Breast epithelium (tissue), 4 donors: ENCODE measurements around the gene C14orf180. TPM values are rescaled to one million over a fixed set of nuclear protein-coding genes. Genes with fewer than 3 reads are reported as not detected.

ENCODE experiments used
- DNase-seq, 2 donors: peaks; one replicate each; pipeline ENCODE4 v3.0.0-alpha.2; 2019; ENCODE audit warnings: low spot score in 2 of 2
- H3K27ac ChIP-seq, 2 donors: fragments of 200-600 bp; sonication (generic) in 1 of 2; one replicate each; pipeline ENCODE4 v1.5.1; 2016 to 2019; ENCODE audit warnings: mild to moderate bottlenecking in 1 of 2
- H3K27me3 ChIP-seq, 2 donors: fragments of 200-600 bp; sonication (generic) in 1 of 2; one replicate each; pipeline versions ENCODE4 v1.5.1 to v1.6.0; 2017 to 2019; ENCODE audit warnings: control low read depth in 1 of 2, mild to moderate bottlenecking in 1 of 2
- H3K36me3 ChIP-seq: fragments of 200-600 bp; one replicate; pipeline ENCODE4 v1.5.1; 2019
- H3K4me1 ChIP-seq, 2 donors: fragments of 200-600 bp; sonication (generic); one replicate each; pipeline ENCODE4 v1.5.1; 2016 to 2019; ENCODE audit warnings: control low read depth in 1 of 2
- H3K4me3 ChIP-seq, 3 donors: fragments of 200-600 bp; sonication (generic); 1 replicate in 2 of 3; 2 replicates in 1 of 3; pipeline ENCODE4 v1.5.1; 2016 to 2019; ENCODE audit warnings: mild to moderate bottlenecking in 3 of 3, moderate library complexity in 2 of 3
- H3K9me3 ChIP-seq, 2 donors: fragments of 200-600 bp; sonication (generic) in 1 of 2; one replicate each; pipeline ENCODE4 v1.5.1; 2016 to 2019; ENCODE audit warnings: control low read depth in 1 of 2
- CTCF ChIP-seq, 3 donors: fragments of 450-650 bp; IDR thresholded peaks; one replicate each; pipeline ENCODE4 v1.5.1; 2016 to 2017; ENCODE audit warnings: antibody characterized with exemption in 3 of 3, mild to moderate bottlenecking in 3 of 3, moderate library complexity in 3 of 3
- POLR2A ChIP-seq: fragments of 450-650 bp; IDR thresholded peaks from one replicate; pipeline ENCODE4 v1.6.1; 2016; ENCODE audit warnings: antibody characterized with exemption, mild to moderate bottlenecking, moderate library complexity
- POLR2AphosphoS5 ChIP-seq, 3 donors: sonication (generic); formaldehyde crosslinking; IDR thresholded peaks; one replicate each; pipeline ENCODE4 v1.6.1; 2017; ENCODE audit warnings: antibody characterized with exemption in 3 of 3
- intact Hi-C: fragments of 100-400 bp; cut with DNase I; formaldehyde crosslinking; loops from one replicate; pipeline ENCODE4 v1.15.1; 2023; ENCODE audit warnings: low total_unique reads
- total RNA-seq, 3 donors: library from RNA; depleted of rRNA; stranded (reverse); fragments of >200 nt; gene quantifications; one replicate each; pipeline ENCODE4 v1.1.0, GENCODE V29; 2016

C14orf180 gene
- total RNA-seq, 3 donors from 2014 or later = 1.3 to 32.3 (median 4.2) TPM

GRCh38 chr14:104593710-104594136 is 14.2 kb downstream of the C14orf180 start:
- H3K27me3 ChIP-seq = peaks cover 0 to 25% of the 10 kb centered on the region in 2 donors
- DNase-seq = no peak
- H3K36me3 ChIP-seq = no peaks in the 10 kb centered on the region
- H3K4me1 ChIP-seq = no peaks in the 10 kb centered on the region
- no peak overlapping the region for H3K4me3 ChIP-seq
- TF ChIP-seq POLR2A (no peak), POLR2AphosphoS5 (IDR thresholded peaks at IDR 0.05) (no peak)
- intact Hi-C loops = no loop called here
- H3K27ac ChIP-seq = peak overlapping the region in 1 of 2 donors; percentile 81
- H3K9me3 ChIP-seq = no peaks in the 10 kb centered on the region

- Histone ChIP-seq H3K9me3 (no peaks in the 10 kb centered on the region), H3K4me1 (no peaks in the 10 kb centered on the region), H3K27ac (peak overlapping the region in 1 of 2 donors; percentile 81), H3K4me3 (no peak overlapping the region), H3K36me3 (no peaks in the 10 kb centered on the region), H3K27me3 (peaks cover 0 to 28% of the 10 kb centered on the region in 2 donors)
- intact Hi-C loops = no loop called here
- no peak for DNase-seq
- TF ChIP-seq POLR2AphosphoS5 (IDR thresholded peaks at IDR 0.05) (no peak), CTCF (IDR thresholded peaks at IDR 0.05) (no peak), POLR2A (no peak)
These were observed 14.9 kb downstream of the C14orf180 start for GRCh38 chr14:104594310-104595046.

- intact Hi-C loops = no loop called here
- H3K36me3 ChIP-seq = no peaks in the 10 kb centered on the region
- DNase-seq = no peak
- H3K9me3 ChIP-seq = no peaks in the 10 kb centered on the region
- no peaks in the 10 kb centered on the region for H3K4me1 ChIP-seq
- no peak overlapping the region for H3K27ac ChIP-seq
- H3K4me3 ChIP-seq = no peak overlapping the region
- H3K27me3 ChIP-seq = peaks cover 0 to 35% of the 10 kb centered on the region in 2 donors
- no peak for TF ChIP-seq POLR2A
- no peak for TF ChIP-seq CTCF (IDR thresholded peaks at IDR 0.05)
- no peak for TF ChIP-seq POLR2AphosphoS5 (IDR thresholded peaks at IDR 0.05)
These were observed 15.6 kb downstream of the C14orf180 start for GRCh38 chr14:104595116-104595675.

GRCh38 chr14:104595911-104596450 is 16.4 kb downstream of the C14orf180 start:
- DNase-seq = no peak
- H3K4me1 ChIP-seq = no peaks in the 10 kb centered on the region
- peaks cover 0 to 42% of the 10 kb centered on the region in 2 donors for H3K27me3 ChIP-seq
- no peak overlapping the region for H3K4me3 ChIP-seq
- intact Hi-C loops = no loop called here
- H3K36me3 ChIP-seq = no peaks in the 10 kb centered on the region
- no peaks in the 10 kb centered on the region for H3K9me3 ChIP-seq
- no peak overlapping the region for H3K27ac ChIP-seq
- TF ChIP-seq POLR2AphosphoS5 (IDR thresholded peaks at IDR 0.05) (no peak), POLR2A (no peak), CTCF (IDR thresholded peaks at IDR 0.05) (no peak)

GRCh38 chr14:104596451-104596918 is 16.9 kb downstream of the C14orf180 start:
- no peak overlapping the region for H3K4me3 ChIP-seq
- DNase-seq = no peak
- no peak overlapping the region for H3K27ac ChIP-seq
- no peaks in the 10 kb centered on the region for H3K4me1 ChIP-seq
- H3K9me3 ChIP-seq = no peaks in the 10 kb centered on the region
- H3K27me3 ChIP-seq = peaks cover 0 to 47% of the 10 kb centered on the region in 2 donors
- TF ChIP-seq CTCF (IDR thresholded peaks at IDR 0.05) = no peak
- TF ChIP-seq POLR2AphosphoS5 (IDR thresholded peaks at IDR 0.05) = no peak
- TF ChIP-seq POLR2A = no peak
- intact Hi-C loops = no loop called here
- no peaks in the 10 kb centered on the region for H3K36me3 ChIP-seq
